D721Med (cell line): ENCODE results near the gene DOCK9.

Experiments used
- DNase-seq: peaks from one replicate; pipeline ENCODE4 v3.0.0; 2011; ENCODE audit warnings: low spot score; ENCODE audit not compliant: insufficient read length
- FAIRE-seq: peaks from 2 replicates; lab custom pipeline; 2011; peaks lifted over from hg19 to GRCh38; lab: Jason Lieb, UNC
- CTCF ChIP-seq: IDR thresholded peaks from 2 replicates; pipeline ENCODE4 v1.5.1; 2012; ENCODE audit warnings: mild to moderate bottlenecking, control low read depth; ENCODE audit not compliant: insufficient read depth; ENCODE audit errors: missing control alignments

DOCK9 gene

GRCh38 chr13:98890186-98890585 lies 87.7 kb downstream of the DOCK9 start:
- FAIRE-seq (no peak), DNase-seq (no peak)
- no peak for TF ChIP-seq CTCF

- no peak for FAIRE-seq
- no peak for TF ChIP-seq CTCF
- DNase-seq: no peak
Measured at GRCh38 chr13:98889419-98890085, 88.3 kb downstream of the DOCK9 start.

GRCh38 chr13:98888890-98889279 lies 89.0 kb downstream of the DOCK9 start:
- no peak for TF ChIP-seq CTCF
- no peak for FAIRE-seq
- no peak for DNase-seq

- DNase-seq (no peak), FAIRE-seq (peak; percentile 41)
- TF ChIP-seq CTCF: no peak
Measured at GRCh38 chr13:98888222-98888889, 89.5 kb downstream of the DOCK9 start.

- DNase-seq (no peak), FAIRE-seq (no peak)
- no peak for TF ChIP-seq CTCF
Measured at GRCh38 chr13:98886587-98887230, 91.2 kb downstream of the DOCK9 start.

GRCh38 chr13:98885600-98885999 lies 92.3 kb downstream of the DOCK9 start:
- FAIRE-seq (no peak), DNase-seq (no peak)
- no peak for TF ChIP-seq CTCF
